ENCODE results near the gene CD6. TPM values are rescaled to one million over a fixed set of nuclear protein-coding genes. Genes with fewer than 3 reads are reported as not detected.

CD6 gene
- total and polyA plus RNA-seq, 11 donors = 0.08 to 6.1 (median 0.34) TPM; not detected in 1

DNA sequence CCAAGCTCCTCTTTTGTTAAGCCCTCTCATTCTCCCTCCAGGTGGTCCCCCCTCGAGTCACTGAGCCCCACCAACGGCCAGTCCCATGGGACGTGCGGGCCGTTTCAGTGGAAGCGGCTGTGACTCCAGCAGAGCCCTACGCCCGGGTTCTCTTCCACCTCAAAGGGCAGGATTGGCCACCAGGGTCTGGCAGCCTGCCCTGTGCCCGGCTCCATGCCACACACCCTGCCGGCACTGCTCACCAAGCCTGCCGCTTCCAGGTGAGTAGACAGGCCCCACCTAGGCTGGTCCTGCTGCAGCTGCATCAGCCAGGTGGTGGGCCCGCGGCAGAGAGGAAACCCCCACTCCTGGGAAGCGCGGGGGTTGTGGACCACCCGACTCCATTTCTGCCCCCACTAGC, 43.9 kb upstream of the CD6 start:
- Histone ChIP-seq H3K4me1 (peaks cover 0 to 24% (median 12%) of the 10 kb centered on the region in 12 donors), H3K27ac (no peak overlapping the region), H3K9me3 (no peaks in the 10 kb centered on the region), H3K36me3 (peaks cover 0 to 9% (median 7%) of the 10 kb centered on the region in 9 donors), H3K27me3 (peaks cover 0 to 35% (median 0%) of the 10 kb centered on the region in 9 donors), H3K4me3 (no peak overlapping the region)
- TF ChIP-seq POLR2A (IDR thresholded peaks at IDR 0.05) = no peak
- TF ChIP-seq, protein P1, sequence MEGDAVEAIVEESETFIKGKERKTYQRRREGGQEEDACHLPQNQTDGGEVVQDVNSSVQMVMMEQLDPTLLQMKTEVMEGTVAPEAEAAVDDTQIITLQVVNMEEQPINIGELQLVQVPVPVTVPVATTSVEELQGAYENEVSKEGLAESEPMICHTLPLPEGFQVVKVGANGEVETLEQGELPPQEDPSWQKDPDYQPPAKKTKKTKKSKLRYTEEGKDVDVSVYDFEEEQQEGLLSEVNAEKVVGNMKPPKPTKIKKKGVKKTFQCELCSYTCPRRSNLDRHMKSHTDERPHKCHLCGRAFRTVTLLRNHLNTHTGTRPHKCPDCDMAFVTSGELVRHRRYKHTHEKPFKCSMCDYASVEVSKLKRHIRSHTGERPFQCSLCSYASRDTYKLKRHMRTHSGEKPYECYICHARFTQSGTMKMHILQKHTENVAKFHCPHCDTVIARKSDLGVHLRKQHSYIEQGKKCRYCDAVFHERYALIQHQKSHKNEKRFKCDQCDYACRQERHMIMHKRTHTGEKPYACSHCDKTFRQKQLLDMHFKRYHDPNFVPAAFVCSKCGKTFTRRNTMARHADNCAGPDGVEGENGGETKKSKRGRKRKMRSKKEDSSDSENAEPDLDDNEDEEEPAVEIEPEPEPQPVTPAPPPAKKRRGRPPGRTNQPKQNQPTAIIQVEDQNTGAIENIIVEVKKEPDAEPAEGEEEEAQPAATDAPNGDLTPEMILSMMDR (IDR thresholded peaks at IDR 0.05) = no peak
- 86 to 92% (median 87%) methylated on average over 16 of the region's 16 CpGs for WGBS, 4 donors
- DNase-seq = no peak
- ATAC-seq = no peak
- intact Hi-C loops (cut with DNase I) = no loop called here

DNA sequence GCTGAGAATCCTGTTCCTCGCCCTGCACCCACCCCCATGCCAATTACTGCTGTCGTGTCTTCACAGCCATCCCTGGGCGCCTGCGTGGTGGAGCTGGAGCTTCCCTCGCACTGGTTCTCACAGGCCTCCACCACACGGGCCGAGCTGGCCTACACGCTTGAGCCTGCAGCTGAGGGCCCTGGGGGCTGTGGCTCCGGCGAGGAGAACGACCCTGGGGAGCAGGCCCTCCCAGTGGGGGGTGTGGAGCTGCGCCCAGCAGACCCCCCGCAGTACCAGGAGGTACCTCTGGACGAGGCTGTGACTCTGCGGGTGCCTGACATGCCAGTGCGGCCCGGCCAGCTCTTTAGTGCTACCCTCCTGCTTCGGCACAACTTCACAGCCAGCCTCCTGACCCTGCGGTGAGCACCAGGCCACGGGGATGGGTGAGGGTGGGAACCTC, 42.9 kb upstream of the CD6 start:
- no peak overlapping the region for H3K27ac ChIP-seq
- H3K36me3 ChIP-seq = peaks cover 0 to 4% (median 0%) of the 10 kb centered on the region in 9 donors
- no peak for ATAC-seq
- peaks cover 0 to 22% (median 11%) of the 10 kb centered on the region in 12 donors for H3K4me1 ChIP-seq
- intact Hi-C loops (cut with DNase I) = no loop called here
- H3K27me3 ChIP-seq = peaks cover 0 to 32% (median 0%) of the 10 kb centered on the region in 9 donors
- TF ChIP-seq POLR2A (IDR thresholded peaks at IDR 0.05) = no peak
- TF ChIP-seq, protein P1 (IDR thresholded peaks at IDR 0.05) = no peak
- H3K9me3 ChIP-seq = no peaks in the 10 kb centered on the region
- 86 to 98% (median 95%) methylated on average over 13 to 20 of the region's 20 CpGs for WGBS, 4 donors
- H3K4me3 ChIP-seq = no peak overlapping the region
- DNase-seq = no peak

DNA sequence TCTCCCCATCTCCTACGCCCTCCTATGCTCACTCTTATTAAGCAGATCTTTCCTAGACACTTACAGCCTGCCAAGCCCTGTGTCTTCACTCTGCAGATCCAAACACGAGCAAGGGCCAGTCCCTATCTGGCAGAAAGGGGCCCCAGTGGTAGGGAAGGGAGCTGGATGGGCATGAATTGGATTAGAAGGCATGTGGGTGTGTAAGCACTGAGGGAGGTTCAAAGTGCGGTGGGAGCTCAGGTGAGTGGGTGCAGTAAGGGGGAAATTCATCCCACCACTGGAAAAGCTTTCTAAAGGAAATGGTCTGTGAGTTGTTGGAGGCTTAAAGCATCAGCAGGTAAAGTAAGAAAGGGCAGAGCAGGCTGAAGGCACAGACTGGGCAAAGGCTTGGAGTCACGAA, 41.7 kb upstream of the CD6 start:
- Histone ChIP-seq H3K9me3 (no peaks in the 10 kb centered on the region), H3K27ac (no peak overlapping the region), H3K4me1 (peaks cover 0 to 11% (median 2%) of the 10 kb centered on the region in 12 donors), H3K4me3 (no peak overlapping the region), H3K36me3 (peaks cover 0 to 4% (median 0%) of the 10 kb centered on the region in 9 donors), H3K27me3 (peaks cover 0 to 20% (median 0%) of the 10 kb centered on the region in 9 donors)
- intact Hi-C loops (cut with DNase I) = no loop called here
- TF ChIP-seq, protein P1 (IDR thresholded peaks at IDR 0.05) = no peak
- TF ChIP-seq POLR2A (IDR thresholded peaks at IDR 0.05) = no peak
- no peak for ATAC-seq
- DNase-seq = no peak
- WGBS, 4 donors = 87 to 92% (median 91%) methylated on average over 4 of the region's 4 CpGs

DNA sequence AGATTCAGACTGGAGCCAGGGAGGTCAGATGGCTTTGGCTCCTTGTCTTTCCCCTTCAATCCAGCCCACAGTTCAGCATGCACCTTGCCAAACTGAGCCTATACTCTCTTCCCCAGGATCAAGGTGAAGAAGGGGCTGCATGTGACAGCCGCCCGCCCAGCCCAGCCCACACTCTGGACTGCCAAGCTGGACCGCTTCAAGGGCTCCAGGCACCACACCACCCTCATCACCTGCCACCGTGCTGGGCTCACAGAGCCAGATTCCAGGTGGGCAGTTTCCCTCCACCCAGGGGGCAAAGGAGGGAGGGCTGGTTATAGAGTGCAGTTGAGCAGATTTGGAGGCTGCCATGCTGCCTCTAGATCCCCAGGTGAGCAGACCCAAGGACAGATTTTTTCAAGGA, 41.1 kb upstream of the CD6 start:
- no peaks in the 10 kb centered on the region for H3K9me3 ChIP-seq
- H3K27ac ChIP-seq = no peak overlapping the region
- no peak overlapping the region for H3K4me3 ChIP-seq
- 93 to 100% (median 98%) methylated on average over 3 to 4 of the region's 4 CpGs for WGBS, 4 donors
- peaks cover 0 to 4% (median 0%) of the 10 kb centered on the region in 9 donors for H3K36me3 ChIP-seq
- DNase-seq (no peak), ATAC-seq (no peak)
- peaks cover 0 to 14% (median 0%) of the 10 kb centered on the region in 9 donors for H3K27me3 ChIP-seq
- intact Hi-C loops (cut with DNase I) = no loop called here
- no peak for TF ChIP-seq POLR2A (IDR thresholded peaks at IDR 0.05)
- TF ChIP-seq, protein P1 (IDR thresholded peaks at IDR 0.05) = no peak
- peaks cover 0 to 5% (median 0%) of the 10 kb centered on the region in 12 donors for H3K4me1 ChIP-seq

All from heart left ventricle (tissue), 16 donors.